HL-60 (cell line): ENCODE results near the gene VWA5B2.

Experiments used
- CTCF ChIP-seq: IDR thresholded peaks from one replicate; pipeline ENCODE4 v1.5.1; 2011; ENCODE audit warnings: low read length, control low read depth, inconsistent platforms; ENCODE audit not compliant: insufficient read depth
- POLR2AphosphoS5 ChIP-seq: IDR thresholded peaks from 2 replicates; pipeline ENCODE4 v1.6.1; 2012; ENCODE audit warnings: low read depth
- REST ChIP-seq: IDR thresholded peaks from 2 replicates; pipeline ENCODE4 v1.6.1; 2012; ENCODE audit warnings: low read depth; ENCODE audit not compliant: insufficient replicate concordance

- TF ChIP-seq REST (no peak), CTCF (no peak), POLR2AphosphoS5 (no peak)
These were observed 4.8 kb downstream of the VWA5B2 start for GRCh38 chr3:184234224-184234623.
